HepG2 (cell line): ENCODE results near the gene NRG3. TPM values are rescaled to one million over a fixed set of nuclear protein-coding genes. Genes with fewer than 3 reads are reported as not detected.

ENCODE experiments used
- BRD4 ChIP-seq: sonication (generic); formaldehyde crosslinking; IDR thresholded peaks from 2 replicates; pipeline ENCODE4 v1.4.0; 2020; ENCODE audit warnings: missing genetic modification reagents
- CENPX ChIP-seq: sonication (generic); formaldehyde crosslinking; IDR thresholded peaks from 2 replicates; pipeline ENCODE4 v1.9.0; 2021; ENCODE audit warnings: mild to moderate bottlenecking, missing genetic modification reagents, moderate library complexity
- PCBP2 ChIP-seq: fragments of 200-400 bp; formaldehyde crosslinking; optimal IDR thresholded peaks from 2 replicates; pipeline ENCODE3; 2018; ENCODE audit warnings: low read length, low read depth; ENCODE audit not compliant: poor library complexity, severe bottlenecking
- SP4 ChIP-seq: sonication (generic); formaldehyde crosslinking; IDR thresholded peaks from 2 replicates; pipeline ENCODE4 v1.8.1; 2023; ENCODE audit warnings: mild to moderate bottlenecking, missing genetic modification reagents
- TCF7 ChIP-seq: sonication (generic); IDR thresholded peaks from 2 replicates; pipeline ENCODE4 v1.6.1; 2016; ENCODE audit warnings: antibody characterized with exemption, low read depth
- ZNF121 ChIP-seq: sonication (generic); formaldehyde crosslinking; IDR thresholded peaks from 2 replicates; pipeline ENCODE4 v1.5.0; 2020; ENCODE audit warnings: mild to moderate bottlenecking, missing genetic modification reagents
- ZNF335 ChIP-seq: sonication (generic); formaldehyde crosslinking; IDR thresholded peaks from 2 replicates; pipeline ENCODE4 v1.4.0; 2020; ENCODE audit warnings: missing genetic modification reagents
- ZNF44 ChIP-seq: sonication (generic); formaldehyde crosslinking; IDR thresholded peaks from 2 replicates; pipeline ENCODE4 v1.5.1; 2020; ENCODE audit warnings: mild to moderate bottlenecking, missing genetic modification reagents
- polyA plus RNA-seq, 8 experiments: library from polyadenylated mRNA; depleted of rRNA in 3 of 8; stranded (reverse) in 7 of 8; unstranded in 1 of 8; fragments of >200 nt; fragmentation: Illumina TruSeq in 4 of 8; extraction: Trizol in 4 of 8; gene quantifications; 2 replicates each; pipeline versions ENCODE4 v1.2.1 to v1.2.3, GENCODE V29; 2011 to 2016; ENCODE audit warnings: low read depth in 4 of 8, missing spikeins in 1 of 8, mixed read lengths in 1 of 8; ENCODE audit not compliant: insufficient read depth in 1 of 8
- total RNA-seq, 5 experiments: library from RNA; depleted of rRNA; stranded (reverse); fragments of >200 nt; fragmentation: Illumina TruSeq; extraction: Trizol; gene quantifications; 2 replicates each; pipeline ENCODE4 v1.2.3, GENCODE V29; 2016; ENCODE audit warnings: low read depth in 1 of 5
- TF ChIP-seq, protein P1 (sequence below): IDR thresholded peaks from 2 replicates; pipeline ENCODE4 v1.6.1; 2012; ENCODE audit warnings: low read depth, low read length, improper control_type of control experiment
- TF ChIP-seq, protein P2 (sequence below): sonication (generic); formaldehyde crosslinking; IDR thresholded peaks from 2 replicates; pipeline ENCODE4 v1.5.0; 2020; ENCODE audit warnings: mild to moderate bottlenecking, missing genetic modification reagents, borderline replicate concordance
- TF ChIP-seq, protein P3 (sequence below): sonication (generic); formaldehyde crosslinking; IDR thresholded peaks from 2 replicates; pipeline ENCODE4 v1.4.0; 2020; ENCODE audit warnings: missing genetic modification reagents, mild to moderate bottlenecking, borderline replicate concordance
- TF ChIP-seq, protein P4 (sequence below): sonication (generic); formaldehyde crosslinking; IDR thresholded peaks from 2 replicates; pipeline ENCODE4 v1.5.0; 2020; ENCODE audit warnings: missing genetic modification reagents, mild to moderate bottlenecking, borderline replicate concordance

The NRG3 gene
- total and polyA plus RNA-seq, 2 of the 13 experiments (the other 11 are each of a cell fraction or from before 2014, with no cell fraction given) = not detected

DNA sequence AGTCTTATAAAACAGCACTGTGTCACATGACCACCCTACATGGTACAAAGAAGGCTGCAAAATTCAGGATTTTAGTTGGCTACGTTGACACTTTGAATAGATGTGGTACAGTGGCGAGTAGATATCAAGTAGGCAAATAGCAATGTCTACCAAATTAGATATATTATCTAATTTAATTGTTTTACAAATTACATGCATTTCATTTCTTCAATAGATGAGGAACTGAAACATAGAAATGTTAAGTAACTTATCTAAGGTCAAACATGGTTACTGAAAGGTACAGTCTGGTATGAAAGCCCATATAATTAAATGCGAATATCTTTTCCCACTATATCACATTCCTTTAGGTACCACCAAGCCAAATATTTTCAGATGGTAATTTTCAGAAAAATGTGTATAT lies 972.2 kb downstream of the NRG3 start (continued):
- TF ChIP-seq, protein P1, sequence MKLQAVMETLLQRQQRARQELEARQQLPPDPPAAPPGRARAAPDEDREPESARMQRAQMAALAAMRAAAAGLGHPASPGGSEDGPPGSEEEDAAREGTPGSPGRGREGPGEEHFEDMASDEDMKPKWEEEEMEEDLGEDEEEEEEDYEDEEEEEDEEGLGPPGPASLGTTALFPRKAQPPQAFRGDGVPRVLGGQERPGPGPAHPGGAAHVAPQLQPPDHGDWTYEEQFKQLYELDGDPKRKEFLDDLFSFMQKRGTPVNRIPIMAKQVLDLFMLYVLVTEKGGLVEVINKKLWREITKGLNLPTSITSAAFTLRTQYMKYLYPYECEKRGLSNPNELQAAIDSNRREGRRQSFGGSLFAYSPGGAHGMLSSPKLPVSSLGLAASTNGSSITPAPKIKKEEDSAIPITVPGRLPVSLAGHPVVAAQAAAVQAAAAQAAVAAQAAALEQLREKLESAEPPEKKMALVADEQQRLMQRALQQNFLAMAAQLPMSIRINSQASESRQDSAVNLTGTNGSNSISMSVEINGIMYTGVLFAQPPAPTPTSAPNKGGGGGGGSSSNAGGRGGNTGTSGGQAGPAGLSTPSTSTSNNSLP = no peak
- TF ChIP-seq, protein P2, sequence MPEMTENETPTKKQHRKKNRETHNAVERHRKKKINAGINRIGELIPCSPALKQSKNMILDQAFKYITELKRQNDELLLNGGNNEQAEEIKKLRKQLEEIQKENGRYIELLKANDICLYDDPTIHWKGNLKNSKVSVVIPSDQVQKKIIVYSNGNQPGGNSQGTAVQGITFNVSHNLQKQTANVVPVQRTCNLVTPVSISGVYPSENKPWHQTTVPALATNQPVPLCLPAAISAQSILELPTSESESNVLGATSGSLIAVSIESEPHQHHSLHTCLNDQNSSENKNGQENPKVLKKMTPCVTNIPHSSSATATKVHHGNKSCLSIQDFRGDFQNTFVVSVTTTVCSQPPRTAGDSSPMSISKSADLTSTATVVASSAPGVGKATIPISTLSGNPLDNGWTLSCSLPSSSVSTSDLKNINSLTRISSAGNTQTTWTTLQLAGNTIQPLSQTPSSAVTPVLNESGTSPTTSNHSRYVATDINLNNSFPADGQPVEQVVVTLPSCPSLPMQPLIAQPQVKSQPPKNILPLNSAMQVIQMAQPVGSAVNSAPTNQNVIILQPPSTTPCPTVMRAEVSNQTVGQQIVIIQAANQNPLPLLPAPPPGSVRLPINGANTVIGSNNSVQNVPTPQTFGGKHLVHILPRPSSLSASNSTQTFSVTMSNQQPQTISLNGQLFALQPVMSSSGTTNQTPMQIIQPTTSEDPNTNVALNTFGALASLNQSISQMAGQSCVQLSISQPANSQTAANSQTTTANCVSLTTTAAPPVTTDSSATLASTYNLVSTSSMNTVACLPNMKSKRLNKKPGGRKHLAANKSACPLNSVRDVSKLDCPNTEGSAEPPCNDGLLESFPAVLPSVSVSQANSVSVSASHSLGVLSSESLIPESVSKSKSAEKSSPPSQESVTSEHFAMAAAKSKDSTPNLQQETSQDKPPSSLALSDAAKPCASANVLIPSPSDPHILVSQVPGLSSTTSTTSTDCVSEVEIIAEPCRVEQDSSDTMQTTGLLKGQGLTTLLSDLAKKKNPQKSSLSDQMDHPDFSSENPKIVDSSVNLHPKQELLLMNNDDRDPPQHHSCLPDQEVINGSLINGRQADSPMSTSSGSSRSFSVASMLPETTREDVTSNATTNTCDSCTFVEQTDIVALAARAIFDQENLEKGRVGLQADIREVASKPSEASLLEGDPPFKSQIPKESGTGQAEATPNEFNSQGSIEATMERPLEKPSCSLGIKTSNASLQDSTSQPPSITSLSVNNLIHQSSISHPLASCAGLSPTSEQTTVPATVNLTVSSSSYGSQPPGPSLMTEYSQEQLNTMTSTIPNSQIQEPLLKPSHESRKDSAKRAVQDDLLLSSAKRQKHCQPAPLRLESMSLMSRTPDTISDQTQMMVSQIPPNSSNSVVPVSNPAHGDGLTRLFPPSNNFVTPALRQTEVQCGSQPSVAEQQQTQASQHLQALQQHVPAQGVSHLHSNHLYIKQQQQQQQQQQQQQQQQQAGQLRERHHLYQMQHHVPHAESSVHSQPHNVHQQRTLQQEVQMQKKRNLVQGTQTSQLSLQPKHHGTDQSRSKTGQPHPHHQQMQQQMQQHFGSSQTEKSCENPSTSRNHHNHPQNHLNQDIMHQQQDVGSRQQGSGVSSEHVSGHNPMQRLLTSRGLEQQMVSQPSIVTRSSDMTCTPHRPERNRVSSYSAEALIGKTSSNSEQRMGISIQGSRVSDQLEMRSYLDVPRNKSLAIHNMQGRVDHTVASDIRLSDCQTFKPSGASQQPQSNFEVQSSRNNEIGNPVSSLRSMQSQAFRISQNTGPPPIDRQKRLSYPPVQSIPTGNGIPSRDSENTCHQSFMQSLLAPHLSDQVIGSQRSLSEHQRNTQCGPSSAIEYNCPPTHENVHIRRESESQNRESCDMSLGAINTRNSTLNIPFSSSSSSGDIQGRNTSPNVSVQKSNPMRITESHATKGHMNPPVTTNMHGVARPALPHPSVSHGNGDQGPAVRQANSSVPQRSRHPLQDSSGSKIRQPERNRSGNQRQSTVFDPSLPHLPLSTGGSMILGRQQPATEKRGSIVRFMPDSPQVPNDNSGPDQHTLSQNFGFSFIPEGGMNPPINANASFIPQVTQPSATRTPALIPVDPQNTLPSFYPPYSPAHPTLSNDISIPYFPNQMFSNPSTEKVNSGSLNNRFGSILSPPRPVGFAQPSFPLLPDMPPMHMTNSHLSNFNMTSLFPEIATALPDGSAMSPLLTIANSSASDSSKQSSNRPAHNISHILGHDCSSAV (CRISPR knock-in tag) = no peak
- TF ChIP-seq SP4 (CRISPR knock-in tag) = no peak
- no peak for TF ChIP-seq TCF7
- TF ChIP-seq BRD4 (CRISPR knock-in tag) = no peak
- no peak for TF ChIP-seq PCBP2
- TF ChIP-seq ZNF335 (CRISPR knock-in tag) = no peak
- TF ChIP-seq, protein P3, sequence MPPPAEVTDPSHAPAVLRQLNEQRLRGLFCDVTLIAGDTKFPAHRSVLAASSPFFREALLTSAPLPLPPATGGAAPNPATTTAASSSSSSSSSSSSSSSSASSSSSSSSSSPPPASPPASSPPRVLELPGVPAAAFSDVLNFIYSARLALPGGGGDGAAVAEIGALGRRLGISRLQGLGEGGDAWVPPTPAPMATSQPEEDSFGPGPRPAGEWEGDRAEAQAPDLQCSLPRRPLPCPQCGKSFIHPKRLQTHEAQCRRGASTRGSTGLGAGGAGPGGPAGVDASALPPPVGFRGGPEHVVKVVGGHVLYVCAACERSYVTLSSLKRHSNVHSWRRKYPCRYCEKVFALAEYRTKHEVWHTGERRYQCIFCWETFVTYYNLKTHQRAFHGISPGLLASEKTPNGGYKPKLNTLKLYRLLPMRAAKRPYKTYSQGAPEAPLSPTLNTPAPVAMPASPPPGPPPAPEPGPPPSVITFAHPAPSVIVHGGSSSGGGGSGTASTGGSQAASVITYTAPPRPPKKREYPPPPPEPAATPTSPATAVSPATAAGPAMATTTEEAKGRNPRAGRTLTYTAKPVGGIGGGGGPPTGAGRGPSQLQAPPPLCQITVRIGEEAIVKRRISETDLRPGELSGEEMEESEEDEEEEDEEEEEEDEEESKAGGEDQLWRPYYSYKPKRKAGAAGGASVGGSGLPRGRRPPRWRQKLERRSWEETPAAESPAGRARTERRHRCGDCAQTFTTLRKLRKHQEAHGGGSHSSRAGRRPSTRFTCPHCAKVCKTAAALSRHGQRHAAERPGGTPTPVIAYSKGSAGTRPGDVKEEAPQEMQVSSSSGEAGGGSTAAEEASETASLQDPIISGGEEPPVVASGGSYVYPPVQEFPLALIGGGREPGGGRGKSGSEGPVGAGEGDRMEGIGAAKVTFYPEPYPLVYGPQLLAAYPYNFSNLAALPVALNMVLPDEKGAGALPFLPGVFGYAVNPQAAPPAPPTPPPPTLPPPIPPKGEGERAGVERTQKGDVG = no peak
- TF ChIP-seq ZNF121 = no peak
- TF ChIP-seq ZNF44 (CRISPR knock-in tag) = no peak
- TF ChIP-seq CENPX (CRISPR knock-in tag) = no peak
- TF ChIP-seq, protein P4, sequence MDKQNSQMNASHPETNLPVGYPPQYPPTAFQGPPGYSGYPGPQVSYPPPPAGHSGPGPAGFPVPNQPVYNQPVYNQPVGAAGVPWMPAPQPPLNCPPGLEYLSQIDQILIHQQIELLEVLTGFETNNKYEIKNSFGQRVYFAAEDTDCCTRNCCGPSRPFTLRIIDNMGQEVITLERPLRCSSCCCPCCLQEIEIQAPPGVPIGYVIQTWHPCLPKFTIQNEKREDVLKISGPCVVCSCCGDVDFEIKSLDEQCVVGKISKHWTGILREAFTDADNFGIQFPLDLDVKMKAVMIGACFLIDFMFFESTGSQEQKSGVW = no peak
